ENCODE data around the gene VAV1.

Gene VAV1

DNA sequence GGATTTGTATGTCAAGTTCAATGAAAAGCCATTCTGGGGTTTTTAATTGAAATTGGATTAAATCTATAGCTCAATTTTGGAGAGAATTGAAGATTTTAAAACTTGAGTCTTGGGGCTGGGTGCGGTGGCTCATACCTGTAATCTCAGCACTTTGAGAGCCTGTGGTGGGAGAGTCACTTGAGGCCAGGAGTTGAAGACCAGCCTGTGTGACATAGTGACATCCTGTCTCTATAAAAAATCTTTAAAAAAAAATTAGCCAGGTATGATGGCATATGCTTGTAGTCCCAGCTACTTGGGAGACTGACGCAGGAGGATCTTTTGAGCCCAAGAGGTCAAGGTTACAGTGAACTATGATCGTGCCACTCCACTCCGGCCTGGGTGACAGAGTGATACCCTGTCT lies 41.2 kb downstream of the VAV1 start:
- TF ChIP-seq POLR2AphosphoS5 (IDR thresholded peaks at IDR 0.05; ENCODE audit: low read depth, low read length) = no peak
- no peak for TF ChIP-seq SIN3A (IDR thresholded peaks at IDR 0.05; ENCODE audit: borderline replicate concordance, insufficient read depth, low read length)
- no peak for TF ChIP-seq TAF1 (IDR thresholded peaks at IDR 0.05; ENCODE audit: borderline replicate concordance, insufficient read depth, low read length)
- TF ChIP-seq FOXP2 (optimal IDR thresholded peaks at IDR 0.05; ENCODE audit: borderline replicate concordance, extremely low read depth, extremely low read length, insufficient read depth) = no peak

DNA sequence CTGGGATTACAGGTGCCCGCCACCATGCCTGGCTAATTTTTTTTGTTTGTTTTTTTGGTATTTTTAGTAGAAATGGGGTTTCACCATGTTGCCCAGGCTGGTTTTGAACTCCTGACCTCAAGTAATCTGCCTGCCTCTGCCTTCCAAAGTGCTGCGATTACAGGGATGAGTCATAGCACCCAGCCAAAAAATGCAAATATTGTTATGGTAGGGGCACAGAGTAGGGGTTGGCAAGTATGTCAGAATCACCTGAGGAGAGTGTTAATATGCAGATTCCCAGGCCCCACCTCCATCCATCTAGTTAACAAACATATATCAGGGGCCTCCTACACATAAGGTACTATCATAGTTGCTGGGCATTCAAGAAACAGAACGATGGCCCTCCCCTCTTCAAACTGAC lies 44.7 kb downstream of the VAV1 start:
- TF ChIP-seq SIN3A (IDR thresholded peaks at IDR 0.05; ENCODE audit: borderline replicate concordance, insufficient read depth, low read length) (no peak), POLR2AphosphoS5 (IDR thresholded peaks at IDR 0.05; ENCODE audit: low read depth, low read length) (no peak), FOXP2 (optimal IDR thresholded peaks at IDR 0.05; ENCODE audit: borderline replicate concordance, extremely low read depth, extremely low read length, insufficient read depth) (no peak), TAF1 (IDR thresholded peaks at IDR 0.05; ENCODE audit: borderline replicate concordance, insufficient read depth, low read length) (no peak)
- TF ChIP-seq, protein P1, sequence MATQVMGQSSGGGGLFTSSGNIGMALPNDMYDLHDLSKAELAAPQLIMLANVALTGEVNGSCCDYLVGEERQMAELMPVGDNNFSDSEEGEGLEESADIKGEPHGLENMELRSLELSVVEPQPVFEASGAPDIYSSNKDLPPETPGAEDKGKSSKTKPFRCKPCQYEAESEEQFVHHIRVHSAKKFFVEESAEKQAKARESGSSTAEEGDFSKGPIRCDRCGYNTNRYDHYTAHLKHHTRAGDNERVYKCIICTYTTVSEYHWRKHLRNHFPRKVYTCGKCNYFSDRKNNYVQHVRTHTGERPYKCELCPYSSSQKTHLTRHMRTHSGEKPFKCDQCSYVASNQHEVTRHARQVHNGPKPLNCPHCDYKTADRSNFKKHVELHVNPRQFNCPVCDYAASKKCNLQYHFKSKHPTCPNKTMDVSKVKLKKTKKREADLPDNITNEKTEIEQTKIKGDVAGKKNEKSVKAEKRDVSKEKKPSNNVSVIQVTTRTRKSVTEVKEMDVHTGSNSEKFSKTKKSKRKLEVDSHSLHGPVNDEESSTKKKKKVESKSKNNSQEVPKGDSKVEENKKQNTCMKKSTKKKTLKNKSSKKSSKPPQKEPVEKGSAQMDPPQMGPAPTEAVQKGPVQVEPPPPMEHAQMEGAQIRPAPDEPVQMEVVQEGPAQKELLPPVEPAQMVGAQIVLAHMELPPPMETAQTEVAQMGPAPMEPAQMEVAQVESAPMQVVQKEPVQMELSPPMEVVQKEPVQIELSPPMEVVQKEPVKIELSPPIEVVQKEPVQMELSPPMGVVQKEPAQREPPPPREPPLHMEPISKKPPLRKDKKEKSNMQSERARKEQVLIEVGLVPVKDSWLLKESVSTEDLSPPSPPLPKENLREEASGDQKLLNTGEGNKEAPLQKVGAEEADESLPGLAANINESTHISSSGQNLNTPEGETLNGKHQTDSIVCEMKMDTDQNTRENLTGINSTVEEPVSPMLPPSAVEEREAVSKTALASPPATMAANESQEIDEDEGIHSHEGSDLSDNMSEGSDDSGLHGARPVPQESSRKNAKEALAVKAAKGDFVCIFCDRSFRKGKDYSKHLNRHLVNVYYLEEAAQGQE (IDR thresholded peaks at IDR 0.05; ENCODE audit: insufficient read depth in 1 of 2, low read depth in 2 of 2, low read length in 2 of 2) = no peak

DNA sequence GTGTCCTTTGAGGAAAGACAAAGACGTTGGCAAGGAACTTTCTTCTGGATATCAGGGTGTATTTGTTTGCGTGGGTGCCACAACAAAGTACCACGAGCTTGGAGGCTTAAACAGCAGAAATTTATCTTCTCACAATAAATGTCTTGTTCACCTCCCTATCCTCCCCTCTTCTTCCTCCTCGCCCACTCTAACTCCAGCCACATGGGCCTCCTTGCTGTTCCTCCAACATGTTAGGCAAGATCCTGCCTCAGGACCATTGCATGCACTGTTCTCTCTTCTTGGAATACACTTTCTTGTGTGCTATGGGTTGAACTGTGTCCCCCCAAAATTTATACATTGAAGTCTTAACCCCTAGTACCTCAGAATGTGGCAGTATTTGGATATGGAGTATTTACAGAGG lies 45.7 kb downstream of the VAV1 start:
- TF ChIP-seq, protein P1 (IDR thresholded peaks at IDR 0.05; ENCODE audit: insufficient read depth in 1 of 2, low read depth in 2 of 2, low read length in 2 of 2) = no peak
- TF ChIP-seq TAF1 (IDR thresholded peaks at IDR 0.05; ENCODE audit: borderline replicate concordance, insufficient read depth, low read length) (no peak), POLR2AphosphoS5 (IDR thresholded peaks at IDR 0.05; ENCODE audit: low read depth, low read length) (no peak), SIN3A (IDR thresholded peaks at IDR 0.05; ENCODE audit: borderline replicate concordance, insufficient read depth, low read length) (no peak), FOXP2 (optimal IDR thresholded peaks at IDR 0.05; ENCODE audit: borderline replicate concordance, extremely low read depth, extremely low read length, insufficient read depth) (no peak)

DNA sequence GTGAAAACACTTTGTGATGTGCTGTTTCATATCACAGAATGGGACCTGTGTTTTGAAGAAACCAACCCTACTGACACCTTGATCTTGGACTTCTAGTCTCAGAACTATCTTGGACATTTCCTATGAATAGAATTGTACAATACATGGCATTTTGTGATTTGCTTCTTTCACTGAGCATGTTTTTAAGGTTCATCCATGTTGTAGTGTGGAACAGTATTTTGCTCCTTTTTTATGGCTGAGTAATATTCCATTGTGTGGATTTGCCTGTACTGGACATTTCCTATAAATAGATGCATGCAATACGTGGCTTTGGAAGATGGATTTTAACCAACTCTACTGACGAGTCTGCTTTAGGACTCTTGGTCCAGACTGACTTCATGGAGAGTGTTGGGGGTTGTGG lies 46.8 kb downstream of the VAV1 start:
- TF ChIP-seq, protein P1 (IDR thresholded peaks at IDR 0.05; ENCODE audit: insufficient read depth in 1 of 2, low read depth in 2 of 2, low read length in 2 of 2) = no peak
- TF ChIP-seq TAF1 (IDR thresholded peaks at IDR 0.05; ENCODE audit: borderline replicate concordance, insufficient read depth, low read length) (no peak), POLR2AphosphoS5 (IDR thresholded peaks at IDR 0.05; ENCODE audit: low read depth, low read length) (no peak), FOXP2 (optimal IDR thresholded peaks at IDR 0.05; ENCODE audit: borderline replicate concordance, extremely low read depth, extremely low read length, insufficient read depth) (no peak), SIN3A (IDR thresholded peaks at IDR 0.05; ENCODE audit: borderline replicate concordance, insufficient read depth, low read length) (no peak)

DNA sequence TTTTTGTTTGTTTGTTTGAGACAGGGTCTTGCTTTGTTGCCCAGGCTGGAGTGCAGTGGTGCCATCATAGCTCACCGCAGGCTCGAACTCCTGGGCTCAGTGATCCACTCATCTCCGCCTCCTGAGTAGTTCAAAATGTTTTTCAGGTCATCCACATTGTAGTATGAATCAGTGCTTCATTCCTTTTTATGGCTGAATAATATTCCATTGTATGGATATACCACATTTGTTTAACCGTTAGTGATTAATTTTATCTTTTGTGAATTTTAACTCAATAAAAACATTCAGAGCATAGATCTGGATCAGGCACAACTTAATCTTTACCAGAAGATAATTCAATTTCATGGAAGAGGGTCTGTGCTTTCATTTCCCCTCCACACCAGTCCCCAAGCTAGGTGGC lies 47.7 kb downstream of the VAV1 start:
- TF ChIP-seq SIN3A (IDR thresholded peaks at IDR 0.05; ENCODE audit: borderline replicate concordance, insufficient read depth, low read length) (no peak), POLR2AphosphoS5 (IDR thresholded peaks at IDR 0.05; ENCODE audit: low read depth, low read length) (no peak), TAF1 (IDR thresholded peaks at IDR 0.05; ENCODE audit: borderline replicate concordance, insufficient read depth, low read length) (no peak), FOXP2 (optimal IDR thresholded peaks at IDR 0.05; ENCODE audit: borderline replicate concordance, extremely low read depth, extremely low read length, insufficient read depth) (no peak)

DNA sequence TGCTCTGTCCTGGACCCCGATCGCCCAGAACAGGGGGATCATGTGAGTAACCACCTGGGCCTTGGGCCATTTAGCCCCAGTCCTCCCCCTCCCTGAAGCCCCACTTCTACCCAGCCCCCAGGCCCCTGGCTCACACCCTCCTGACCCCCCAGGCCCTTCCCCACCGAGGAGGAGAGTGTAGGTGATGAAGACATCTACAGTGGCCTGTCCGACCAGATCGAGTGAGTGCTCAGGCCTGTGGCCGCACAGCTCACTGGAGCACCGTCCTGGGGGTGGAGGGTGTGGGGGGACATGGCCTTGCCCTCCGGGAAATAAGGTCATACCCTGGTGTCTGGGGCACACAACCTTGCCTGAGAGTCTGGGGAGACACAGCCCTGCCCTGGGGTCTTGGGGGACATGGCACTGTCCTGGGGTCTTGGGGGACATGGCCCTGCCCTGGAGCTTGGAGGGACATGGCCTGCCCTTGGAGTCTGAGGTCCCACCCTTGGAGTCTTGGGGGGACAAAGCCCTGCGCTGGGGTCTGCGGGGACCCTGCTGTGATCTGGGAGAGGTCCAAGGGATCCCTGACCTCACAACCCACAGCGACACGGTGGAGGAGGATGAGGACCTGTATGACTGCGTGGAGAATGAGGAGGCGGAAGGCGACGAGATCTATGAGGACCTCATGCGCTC lies 49.3 kb downstream of the VAV1 start:
- no peak for TF ChIP-seq FOXP2 (optimal IDR thresholded peaks at IDR 0.05; ENCODE audit: borderline replicate concordance, extremely low read depth, extremely low read length, insufficient read depth)
- no peak for TF ChIP-seq SIN3A (IDR thresholded peaks at IDR 0.05; ENCODE audit: borderline replicate concordance, insufficient read depth, low read length)
- TF ChIP-seq, protein P1 (IDR thresholded peaks at IDR 0.05; ENCODE audit: insufficient read depth in 1 of 2, low read depth in 2 of 2, low read length in 2 of 2) = no peak
- TF ChIP-seq POLR2AphosphoS5 (IDR thresholded peaks at IDR 0.05; ENCODE audit: low read depth, low read length) = no peak
- TF ChIP-seq TAF1 (IDR thresholded peaks at IDR 0.05; ENCODE audit: borderline replicate concordance, insufficient read depth, low read length) = no peak
